HL-60/S4 (cell line): ENCODE measurements around the gene GRIA2.

Experiments
- in situ Hi-C: fragments of 300-500 bp; cut with MboI; formaldehyde crosslinking; loops from 2 replicates; pipeline ENCODE4 v1.14.3; 2022; ENCODE audit warnings: low sequenced_read_pairs

GRIA2 gene

GRCh38 chr4:157363360-157363759 lies 142.8 kb downstream of the GRIA2 start:
- in situ Hi-C loops: no loop called here

- in situ Hi-C loops: no loop called here
Observed at GRCh38 chr4:157372154-157372553, 151.6 kb downstream of the GRIA2 start.

GRCh38 chr4:157372567-157372966 lies 152.0 kb downstream of the GRIA2 start:
- in situ Hi-C loops: no loop called here

- in situ Hi-C loops: no loop called here
Observed at GRCh38 chr4:157389741-157390140, 169.2 kb downstream of the GRIA2 start.

- in situ Hi-C loops: no loop called here
Observed at GRCh38 chr4:157405070-157405469, 184.5 kb downstream of the GRIA2 start.
